Astrocyte (in vitro differentiated cells and primary cell): ENCODE data around the gene HMGCLL1. TPM values are rescaled to one million over a fixed set of nuclear protein-coding genes. Genes with fewer than 3 reads are reported as not detected.

Source experiments
- DNase-seq: peaks from one replicate; pipeline ENCODE4 v3.0.0-alpha.2; 2010; ENCODE audit warnings: low read depth
- FAIRE-seq: peaks from 2 replicates; lab custom pipeline; 2011; peaks lifted over from hg19 to GRCh38; lab: Jason Lieb, UNC
- H2AFZ ChIP-seq: 2 replicates; pipeline ENCODE4 v1.6.0; 2012; ENCODE audit warnings: low read depth, low read length, inconsistent platforms
- H3K27ac ChIP-seq: 2 replicates; pipeline ENCODE4 v1.5.1; 2011; ENCODE audit warnings: low read depth, low read length, inconsistent platforms
- H3K27me3 ChIP-seq: 2 replicates; pipeline ENCODE4 v1.6.0; 2011; ENCODE audit warnings: low read length, inconsistent platforms; ENCODE audit not compliant: insufficient read depth
- H3K36me3 ChIP-seq: 2 replicates; pipeline ENCODE4 v1.5.1; 2011; ENCODE audit warnings: low read length, inconsistent platforms; ENCODE audit not compliant: insufficient read depth
- H3K4me1 ChIP-seq: 2 replicates; pipeline ENCODE4 v1.5.1; 2011; ENCODE audit warnings: low read length, inconsistent platforms; ENCODE audit not compliant: insufficient read depth
- H3K4me2 ChIP-seq: 2 replicates; pipeline ENCODE4 v1.6.0; 2012; ENCODE audit warnings: low read length, inconsistent platforms
- H3K4me3 ChIP-seq: 2 replicates; pipeline ENCODE4 v1.5.1; 2011; ENCODE audit warnings: low read depth, mild to moderate bottlenecking, low read length, inconsistent platforms; ENCODE audit not compliant: insufficient read depth
- H3K79me2 ChIP-seq: 2 replicates; pipeline ENCODE4 v1.6.0; 2012; ENCODE audit warnings: mild to moderate bottlenecking, low read length, inconsistent platforms; ENCODE audit not compliant: insufficient read depth
- H3K9ac ChIP-seq: 2 replicates; pipeline ENCODE4 v1.6.0; 2012; ENCODE audit warnings: mild to moderate bottlenecking, low read length, inconsistent platforms
- H3K9me3 ChIP-seq: 2 replicates; pipeline ENCODE4 v1.5.1; 2012; ENCODE audit warnings: low read depth, mild to moderate bottlenecking, low read length, inconsistent platforms; ENCODE audit not compliant: insufficient read depth
- H4K20me1 ChIP-seq: 2 replicates; pipeline ENCODE4 v1.6.0; 2012; ENCODE audit warnings: low read length, inconsistent platforms; ENCODE audit not compliant: insufficient read depth
- H3K27ac Mint-ChIP-seq: one replicate; pipeline ENCODE4 v1.8.0; 2021; ENCODE audit warnings: mild to moderate bottlenecking, mixed read lengths; ENCODE audit not compliant: unreplicated experiment
- H3K27me3 Mint-ChIP-seq: one replicate; pipeline ENCODE4 v1.8.0; 2021; ENCODE audit warnings: low read depth, mixed read lengths; ENCODE audit not compliant: unreplicated experiment
- H3K36me3 Mint-ChIP-seq: one replicate; pipeline ENCODE4 v1.8.0; 2021; ENCODE audit warnings: low read depth, mixed read lengths; ENCODE audit not compliant: unreplicated experiment
- H3K4me1 Mint-ChIP-seq: one replicate; pipeline ENCODE4 v1.8.0; 2021; ENCODE audit warnings: low read depth, mixed read lengths; ENCODE audit not compliant: unreplicated experiment
- H3K4me3 Mint-ChIP-seq: one replicate; pipeline ENCODE4 v1.8.0; 2021; ENCODE audit warnings: mild to moderate bottlenecking, moderate library complexity, mixed read lengths; ENCODE audit not compliant: unreplicated experiment
- H3K9me3 Mint-ChIP-seq: one replicate; pipeline ENCODE4 v1.8.0; 2021; ENCODE audit warnings: mild to moderate bottlenecking, mixed read lengths; ENCODE audit not compliant: unreplicated experiment
- CTCF ChIP-seq: IDR thresholded peaks from 2 replicates; pipeline ENCODE4 v1.5.1; 2011; ENCODE audit warnings: low read depth, mild to moderate bottlenecking, inconsistent platforms, low read length, moderate library complexity; ENCODE audit not compliant: insufficient read depth
- EZH2 ChIP-seq: IDR thresholded peaks from 2 replicates; pipeline ENCODE4 v1.6.1; 2012; ENCODE audit warnings: mild to moderate bottlenecking, low read length, inconsistent platforms; ENCODE audit not compliant: insufficient read depth
- total RNA-seq: library from RNA; stranded (reverse); gene quantifications from 2 replicates; pipeline ENCODE4 v1.2.1, GENCODE V29; 2021

Gene HMGCLL1
- total RNA-seq, 1 donor from 2014 or later = 0.30 TPM

DNA sequence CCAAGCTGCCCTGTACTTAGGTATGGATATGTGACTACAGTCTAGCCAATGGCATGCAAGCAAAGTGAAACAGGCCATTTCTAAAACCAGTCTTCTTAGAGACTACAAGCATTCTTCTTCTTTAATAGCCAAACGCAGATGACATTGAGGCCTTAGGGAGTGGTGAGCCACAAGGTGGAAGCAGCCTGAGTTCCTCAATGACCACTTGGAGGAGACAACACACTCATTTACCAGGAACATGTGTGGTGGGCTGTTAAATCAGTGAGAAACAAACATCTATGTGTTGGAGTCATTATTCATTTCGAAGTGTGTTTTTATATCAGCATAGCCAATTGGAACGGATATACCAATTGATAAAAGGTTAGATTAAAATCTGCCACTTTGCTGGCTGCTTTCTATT lies 129.8 kb downstream of the HMGCLL1 start:
- Histone ChIP-seq H2AFZ (no peak overlapping the region), H3K9ac (no peak overlapping the region), H3K4me3 (no peak overlapping the region), H3K79me2 (no peaks in the 10 kb centered on the region), H3K4me1 (no peaks in the 10 kb centered on the region), H3K27me3 (no peaks in the 10 kb centered on the region), H3K4me2 (no peak overlapping the region), H3K36me3 (no peaks in the 10 kb centered on the region), H4K20me1 (no peaks in the 10 kb centered on the region), H3K9me3 (no peaks in the 10 kb centered on the region), H3K27ac (no peak overlapping the region)
- no peaks in the 10 kb centered on the region for H3K27me3 Mint-ChIP-seq
- FAIRE-seq (no peak), DNase-seq (no peak)
- no peak overlapping the region for H3K27ac Mint-ChIP-seq
- no peaks in the 10 kb centered on the region for H3K9me3 Mint-ChIP-seq
- TF ChIP-seq EZH2 (no peak), CTCF (no peak)
- H3K4me3 Mint-ChIP-seq = no peak overlapping the region
- H3K36me3 Mint-ChIP-seq = no peaks in the 10 kb centered on the region
- peaks cover 12% of the 10 kb centered on the region for H3K4me1 Mint-ChIP-seq

- Histone ChIP-seq H3K4me3 (no peak overlapping the region), H2AFZ (peak overlapping the region; percentile 16), H3K9me3 (no peaks in the 10 kb centered on the region), H3K27me3 (no peaks in the 10 kb centered on the region), H3K36me3 (no peaks in the 10 kb centered on the region), H3K9ac (no peak overlapping the region), H3K4me2 (no peak overlapping the region), H3K79me2 (no peaks in the 10 kb centered on the region), H3K27ac (no peak overlapping the region), H4K20me1 (no peaks in the 10 kb centered on the region), H3K4me1 (no peaks in the 10 kb centered on the region)
- no peaks in the 10 kb centered on the region for H3K36me3 Mint-ChIP-seq
- no peak overlapping the region for H3K27ac Mint-ChIP-seq
- DNase-seq (peak; percentile 26), FAIRE-seq (no peak)
- H3K9me3 Mint-ChIP-seq = no peaks in the 10 kb centered on the region
- no peak for TF ChIP-seq EZH2
- TF ChIP-seq CTCF = no peak
- no peak overlapping the region for H3K4me3 Mint-ChIP-seq
- H3K4me1 Mint-ChIP-seq = peaks cover 12% of the 10 kb centered on the region
- no peaks in the 10 kb centered on the region for H3K27me3 Mint-ChIP-seq
Measured at GRCh38 chr6:55448451-55448850, 130.5 kb downstream of the HMGCLL1 start.

DNA sequence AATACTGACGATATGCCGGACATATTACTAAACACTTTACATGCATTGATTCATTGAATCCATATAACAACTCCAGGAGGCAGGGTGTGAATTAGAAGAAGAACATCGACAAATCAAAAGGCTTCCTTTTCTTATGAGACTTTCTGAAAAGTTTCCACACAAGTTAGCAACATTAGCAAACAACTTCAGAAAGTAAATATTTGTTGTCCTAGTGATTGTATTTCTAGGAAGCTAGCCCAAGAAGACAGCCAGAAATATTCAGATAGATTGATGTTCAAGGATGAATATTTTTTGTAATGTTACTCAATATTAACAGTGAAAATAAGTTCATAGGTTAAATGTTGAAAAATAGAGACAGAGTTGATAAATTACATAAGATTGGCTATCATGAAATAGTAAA lies 131.1 kb downstream of the HMGCLL1 start:
- H4K20me1 ChIP-seq = no peaks in the 10 kb centered on the region
- Mint-ChIP-seq H3K27ac (no peak overlapping the region), H3K27me3 (no peaks in the 10 kb centered on the region), H3K4me1 (peaks cover 12% of the 10 kb centered on the region), H3K36me3 (no peaks in the 10 kb centered on the region), H3K9me3 (no peaks in the 10 kb centered on the region), H3K4me3 (no peak overlapping the region)
- H2AFZ ChIP-seq = no peak overlapping the region
- H3K9ac ChIP-seq = no peak overlapping the region
- H3K9me3 ChIP-seq = no peaks in the 10 kb centered on the region
- DNase-seq (no peak), FAIRE-seq (no peak)
- TF ChIP-seq EZH2 (no peak), CTCF (no peak)
- H3K4me2 ChIP-seq = no peak overlapping the region
- no peaks in the 10 kb centered on the region for H3K79me2 ChIP-seq
- H3K4me1 ChIP-seq = no peaks in the 10 kb centered on the region
- no peak overlapping the region for H3K27ac ChIP-seq
- H3K27me3 ChIP-seq = no peaks in the 10 kb centered on the region
- no peak overlapping the region for H3K4me3 ChIP-seq
- no peaks in the 10 kb centered on the region for H3K36me3 ChIP-seq
